GM21825 (cell line): ENCODE data around the gene DIAPH1.
A peak's percentile ranks its signal among the peaks of the same experiment; 100 is the strongest.

ENCODE experiments used
- ATAC-seq: cut with Tn5 transposase; IDR thresholded peaks from one replicate; pipeline ENCODE4 v1.9.1; 2021; ENCODE audit warnings: mild to moderate bottlenecking, moderate library complexity; ENCODE audit not compliant: unreplicated experiment

Gene DIAPH1

DNA sequence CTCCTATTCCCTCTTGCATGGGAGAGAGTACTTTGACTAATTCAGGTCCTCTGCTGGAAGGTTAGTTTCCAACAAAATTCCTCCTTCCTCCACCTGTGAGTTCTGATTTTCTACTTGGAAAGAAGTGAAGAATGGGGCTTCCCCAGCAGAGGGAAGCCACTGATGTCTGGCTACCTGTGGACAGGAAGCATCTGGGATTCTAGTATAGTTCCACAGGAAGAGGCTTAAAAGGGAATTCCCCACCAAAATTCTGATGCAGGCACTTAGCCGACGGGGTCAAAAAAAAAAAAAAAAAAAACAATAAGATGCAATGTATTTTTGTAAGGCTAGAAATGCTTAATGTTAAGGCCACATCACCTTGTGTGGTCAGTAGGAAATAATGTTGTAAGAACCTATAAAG lies 96.5 kb downstream of the DIAPH1 start:
- ATAC-seq = no peak

GRCh38 chr5:141521244-141521781 lies 97.5 kb downstream of the DIAPH1 start:
- ATAC-seq = no peak

GRCh38 chr5:141519605-141520565 lies 98.9 kb downstream of the DIAPH1 start:
- no peak for ATAC-seq

GRCh38 chr5:141518618-141519015 lies 100.2 kb downstream of the DIAPH1 start:
- no peak for ATAC-seq

GRCh38 chr5:141517880-141518617 lies 100.8 kb downstream of the DIAPH1 start:
- ATAC-seq = no peak

DNA sequence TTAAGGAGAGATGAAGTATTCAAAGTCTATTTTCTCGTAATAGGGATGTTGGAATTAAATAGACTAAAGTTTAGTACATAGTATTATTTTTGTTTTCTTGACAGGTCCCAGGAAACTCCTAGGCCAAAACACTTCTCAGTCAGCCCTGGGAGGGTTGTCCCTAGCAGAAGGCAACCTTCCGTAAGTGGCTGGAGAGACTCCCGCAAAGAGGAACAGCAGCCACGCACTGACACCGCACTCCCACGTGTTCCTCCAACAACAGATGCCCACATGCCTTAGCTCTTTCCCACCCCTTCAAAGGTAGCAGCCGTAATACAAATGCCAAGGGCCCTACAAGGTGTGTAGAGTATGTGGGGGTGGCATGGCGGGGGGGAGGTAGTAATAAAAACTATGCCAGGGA lies 101.5 kb downstream of the DIAPH1 start:
- ATAC-seq = no peak

- no peak for ATAC-seq
Observed at GRCh38 chr5:141516672-141517025, 102.2 kb downstream of the DIAPH1 start.

DNA sequence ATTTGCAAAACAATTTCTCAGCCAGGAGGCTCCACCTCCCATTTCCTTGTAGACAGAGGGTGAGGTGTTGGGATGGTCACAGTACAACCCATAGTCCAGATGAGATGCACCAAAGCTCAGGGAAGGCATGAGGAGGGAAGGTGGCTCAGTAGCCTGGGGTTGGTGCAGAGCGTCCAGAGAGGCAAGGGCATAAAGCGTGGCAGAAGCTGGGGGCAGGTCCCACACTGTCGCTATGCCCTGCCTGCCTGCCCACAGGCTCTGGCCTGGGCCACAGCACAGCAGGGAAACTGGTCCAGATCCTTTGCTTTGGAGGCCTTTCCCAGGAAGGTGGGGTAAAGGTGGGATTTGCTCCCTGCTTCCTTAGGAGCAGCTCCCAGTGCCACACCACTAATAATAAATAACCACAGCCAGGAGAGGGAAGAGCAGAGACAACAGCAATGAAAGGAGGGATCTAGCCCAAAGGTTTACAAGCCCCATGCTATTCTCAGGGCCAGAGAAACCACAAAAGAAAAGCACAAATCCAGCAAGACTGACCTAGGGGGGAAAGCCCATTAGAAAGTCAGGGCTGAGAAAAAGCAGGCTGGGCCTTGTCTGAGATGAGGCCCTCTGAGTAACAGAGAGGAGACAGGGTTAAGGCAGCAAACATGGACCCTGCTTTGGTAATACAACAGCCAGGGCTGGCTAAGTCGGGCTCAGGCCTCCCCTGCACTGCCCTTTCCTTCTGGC lies 102.7 kb downstream of the DIAPH1 start:
- ATAC-seq = no peak

- ATAC-seq = no peak
Observed at GRCh38 chr5:141515141-141515540, 103.7 kb downstream of the DIAPH1 start.

DNA sequence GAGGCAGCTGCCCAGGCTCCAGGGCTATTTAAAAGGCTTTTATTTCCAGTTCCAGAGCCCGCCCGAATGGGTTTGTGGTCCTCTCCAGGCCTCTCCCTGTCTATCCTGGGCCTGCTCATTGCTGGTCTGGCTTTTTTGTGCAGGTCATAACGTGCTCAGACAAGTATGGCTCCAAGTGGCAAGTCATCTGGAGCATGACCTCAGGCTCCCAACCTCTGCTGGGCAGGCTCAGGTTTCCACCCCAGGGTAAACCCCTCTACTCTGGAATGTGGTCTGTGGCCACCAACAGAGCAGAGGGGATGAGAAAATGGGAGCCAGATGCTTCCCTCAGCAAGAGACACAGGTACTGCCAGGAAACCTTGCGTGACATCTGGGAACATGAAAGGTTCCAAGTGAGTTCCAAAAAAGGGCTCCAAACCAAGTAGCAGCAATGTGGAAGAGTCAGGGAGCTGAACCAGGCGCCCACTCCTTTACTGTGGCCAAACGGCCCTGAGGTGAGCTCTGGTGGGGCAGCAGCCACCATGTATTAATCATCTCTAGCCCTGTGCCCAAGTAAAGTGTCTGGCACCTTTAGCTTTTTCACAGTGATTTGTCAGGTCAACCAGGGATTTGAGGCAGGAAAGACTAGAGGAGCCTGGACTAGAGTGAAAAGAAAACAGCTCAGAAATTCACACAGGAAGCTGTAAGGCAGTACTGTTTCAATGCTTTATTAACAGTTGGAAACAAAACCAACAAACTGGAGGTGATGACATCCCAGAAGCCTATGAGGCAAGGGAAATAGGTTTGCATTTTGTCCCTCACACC lies 104.3 kb downstream of the DIAPH1 start:
- ATAC-seq = no peak

GRCh38 chr5:141513627-141514329 lies 105.0 kb downstream of the DIAPH1 start:
- peak; percentile 32 for ATAC-seq

DNA sequence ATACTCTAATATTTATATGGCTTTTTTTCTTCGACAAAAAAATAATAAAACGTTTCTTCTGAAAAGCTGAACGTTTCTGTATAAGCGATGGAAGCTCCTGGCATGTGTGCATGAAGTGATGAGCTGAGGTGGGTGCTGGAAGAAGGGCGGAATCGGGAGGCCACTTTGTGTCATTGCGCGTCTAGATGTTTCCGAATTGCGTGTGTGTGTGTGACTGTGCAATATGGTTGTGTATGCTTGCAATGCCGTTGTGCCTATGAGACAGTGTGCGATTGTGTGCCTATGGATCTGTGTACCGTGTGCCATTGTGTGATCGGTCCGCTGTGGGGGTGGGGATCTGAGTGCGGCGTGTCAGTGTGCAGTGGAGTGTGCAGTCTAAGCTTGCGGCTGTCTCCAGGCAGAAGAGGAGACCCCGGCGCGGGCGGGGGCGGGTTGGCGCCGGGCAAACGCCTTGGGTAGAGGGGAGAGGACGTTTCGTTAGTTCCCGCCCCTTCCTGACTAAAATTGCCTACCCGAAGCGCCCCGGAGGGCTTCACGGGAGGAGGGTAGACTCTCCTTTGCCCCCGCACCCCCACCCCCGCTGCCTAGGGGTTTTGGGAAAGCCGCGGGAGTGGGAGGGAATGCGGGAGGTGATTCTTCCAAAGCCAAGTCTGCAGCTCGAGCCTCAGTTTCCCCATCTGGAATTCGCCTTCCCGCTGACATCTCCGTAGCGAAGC lies 105.7 kb downstream of the DIAPH1 start:
- ATAC-seq = no peak

DNA sequence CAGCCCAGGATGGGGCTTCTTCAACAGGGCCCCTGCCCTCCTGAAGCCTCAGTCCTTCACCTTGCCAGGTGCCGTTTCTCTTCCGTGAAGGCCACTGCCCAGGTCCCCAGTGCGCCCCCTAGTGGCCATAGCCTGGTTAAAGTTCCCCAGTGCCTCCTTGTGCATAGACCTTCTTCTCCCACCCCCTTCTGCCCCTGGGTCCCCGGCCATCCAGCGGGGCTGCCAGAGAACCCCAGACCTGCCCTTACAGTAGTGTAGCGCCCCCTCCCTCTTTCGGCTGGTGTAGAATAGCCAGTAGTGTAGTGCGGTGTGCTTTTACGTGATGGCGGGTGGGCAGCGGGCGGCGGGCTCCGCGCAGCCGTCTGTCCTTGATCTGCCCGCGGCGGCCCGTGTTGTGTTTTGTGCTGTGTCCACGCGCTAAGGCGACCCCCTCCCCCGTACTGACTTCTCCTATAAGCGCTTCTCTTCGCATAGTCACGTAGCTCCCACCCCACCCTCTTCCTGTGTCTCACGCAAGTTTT lies 106.3 kb downstream of the DIAPH1 start:
- no peak for ATAC-seq

GRCh38 chr5:141511771-141512325 lies 107.0 kb downstream of the DIAPH1 start:
- ATAC-seq = no peak

DNA sequence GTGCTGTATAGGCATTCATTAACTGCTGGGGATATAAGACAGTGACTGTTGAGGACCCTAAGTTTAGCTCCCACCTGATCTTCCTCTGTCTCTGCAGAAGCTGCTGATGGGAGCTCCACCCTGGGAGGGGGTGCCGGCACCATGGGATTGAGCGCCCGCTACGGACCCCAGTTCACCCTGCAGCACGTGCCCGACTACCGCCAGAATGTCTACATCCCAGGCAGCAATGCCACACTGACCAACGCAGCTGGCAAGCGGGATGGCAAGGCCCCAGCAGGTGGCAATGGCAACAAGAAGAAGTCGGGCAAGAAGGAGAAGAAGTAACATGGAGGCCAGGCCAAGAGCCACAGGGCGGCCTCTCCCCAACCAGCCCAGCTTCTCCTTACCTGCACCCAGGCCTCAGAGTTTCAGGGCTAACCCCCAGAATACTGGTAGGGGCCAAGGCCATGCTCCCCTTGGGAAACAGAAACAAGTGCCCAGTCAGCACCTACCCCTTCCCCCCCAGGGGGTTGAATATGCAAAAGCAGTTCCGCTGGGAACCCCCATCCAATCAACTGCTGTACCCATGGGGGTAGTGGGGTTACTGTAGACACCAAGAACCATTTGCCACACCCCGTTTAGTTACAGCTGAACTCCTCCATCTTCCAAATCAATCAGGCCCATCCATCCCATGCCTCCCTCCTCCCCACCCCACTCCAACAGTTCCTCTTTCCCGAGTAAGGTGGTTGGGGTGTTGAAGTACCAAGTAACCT lies 107.8 kb downstream of the DIAPH1 start:
- peak; percentile 38 for ATAC-seq

GRCh38 chr5:141510160-141510559 lies 108.6 kb downstream of the DIAPH1 start:
- no peak for ATAC-seq

- ATAC-seq = no peak
Observed at GRCh38 chr5:141508798-141509611, 109.8 kb downstream of the DIAPH1 start.
